ENCODE data around the gene TEDC2.

The TEDC2 gene

DNA sequence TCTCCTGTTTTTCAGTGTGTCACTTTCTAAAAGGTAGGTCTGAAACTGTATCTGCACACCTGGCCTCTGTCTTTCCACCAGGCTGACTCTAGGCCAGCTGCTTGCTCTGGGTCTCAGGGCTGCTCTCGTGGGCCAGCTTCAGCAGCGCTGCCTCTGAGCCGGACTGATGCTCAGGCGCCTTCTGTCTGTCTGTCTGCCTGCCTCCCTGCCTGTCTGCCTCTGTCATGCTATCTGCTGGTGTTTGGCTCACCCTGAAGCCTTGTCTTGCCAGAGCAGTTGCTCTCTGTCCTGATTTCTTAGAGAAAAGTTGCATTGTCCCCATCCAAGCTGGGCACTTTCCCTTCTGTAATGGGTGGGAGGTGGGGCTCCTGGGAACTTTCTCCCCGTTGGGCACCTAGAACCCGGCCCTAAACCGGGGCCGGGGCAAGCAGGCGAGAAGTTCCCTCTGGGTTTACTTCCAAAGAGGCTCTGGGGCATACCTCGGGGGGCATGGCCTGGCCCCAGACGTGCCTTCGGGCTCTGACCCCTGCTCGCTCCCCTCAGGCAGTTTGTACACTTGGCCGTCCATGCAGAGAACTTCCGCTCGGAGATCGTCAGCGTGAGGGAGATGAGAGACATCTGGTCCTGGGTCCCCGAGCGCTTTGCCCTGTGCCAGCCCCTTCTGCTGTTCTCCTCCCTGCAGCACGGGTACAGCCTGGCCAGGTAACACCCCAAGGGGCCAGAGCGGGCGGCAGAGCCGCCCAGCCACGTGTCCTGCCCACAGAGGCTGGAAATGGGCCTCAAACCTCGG is 38.0 kb downstream of the TEDC2 start:
- no peak for FAIRE-seq

DNA sequence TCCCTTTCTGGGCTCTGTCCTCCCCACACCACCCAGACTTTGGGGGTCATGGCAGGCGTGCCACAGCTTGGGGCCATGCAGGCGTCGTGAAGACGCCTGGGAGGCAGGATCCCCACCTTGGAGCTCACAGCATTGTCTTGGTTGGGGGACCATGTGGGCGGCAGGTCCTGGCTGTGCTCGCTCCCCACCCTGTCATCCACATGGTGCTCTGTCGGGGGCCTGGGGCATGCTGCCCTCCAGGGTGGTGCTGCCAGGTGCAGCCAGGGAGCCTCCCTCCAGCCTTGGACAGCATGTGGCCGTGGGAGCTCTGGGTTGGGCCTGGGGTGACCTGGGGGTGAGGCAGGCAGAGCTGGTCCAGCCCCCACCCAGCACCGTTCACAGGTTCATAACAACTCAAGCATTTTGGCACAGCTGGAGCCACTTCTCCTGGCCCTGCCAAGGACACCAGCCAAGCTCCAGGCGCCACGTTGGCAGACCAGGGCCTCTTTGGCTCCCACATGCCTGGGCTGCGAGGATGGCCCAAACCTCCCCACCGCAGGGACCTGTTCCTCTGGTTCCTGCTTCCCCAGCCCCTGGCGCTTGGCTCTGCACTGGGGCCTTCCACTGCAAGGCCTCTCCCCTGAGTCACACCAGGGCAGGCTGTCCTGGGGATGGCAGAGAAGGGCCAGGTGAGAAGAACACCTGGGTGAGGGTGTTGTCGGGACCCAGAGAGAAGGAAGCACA is 38.8 kb downstream of the TEDC2 start:
- FAIRE-seq = no peak

DNA sequence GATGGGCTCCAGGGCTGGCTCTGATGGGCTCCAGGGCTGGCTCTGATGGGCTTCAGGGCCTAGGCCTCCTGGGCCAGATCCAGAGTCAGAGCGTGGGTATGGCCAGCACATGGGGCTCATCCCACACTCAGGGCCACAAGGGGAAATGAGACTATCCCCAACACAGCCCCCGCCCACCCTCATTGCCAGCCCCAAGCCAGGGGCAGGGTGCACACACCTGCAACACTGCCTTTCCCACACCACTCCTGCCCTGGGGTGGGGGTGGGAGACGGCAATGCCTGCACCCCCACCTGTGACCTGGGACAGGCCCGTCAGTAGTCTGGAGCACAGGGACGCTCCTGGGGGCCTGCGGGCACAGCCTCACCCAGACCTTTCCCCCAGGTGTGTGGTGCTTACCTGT is 39.5 kb downstream of the TEDC2 start:
- no peak for FAIRE-seq

DNA sequence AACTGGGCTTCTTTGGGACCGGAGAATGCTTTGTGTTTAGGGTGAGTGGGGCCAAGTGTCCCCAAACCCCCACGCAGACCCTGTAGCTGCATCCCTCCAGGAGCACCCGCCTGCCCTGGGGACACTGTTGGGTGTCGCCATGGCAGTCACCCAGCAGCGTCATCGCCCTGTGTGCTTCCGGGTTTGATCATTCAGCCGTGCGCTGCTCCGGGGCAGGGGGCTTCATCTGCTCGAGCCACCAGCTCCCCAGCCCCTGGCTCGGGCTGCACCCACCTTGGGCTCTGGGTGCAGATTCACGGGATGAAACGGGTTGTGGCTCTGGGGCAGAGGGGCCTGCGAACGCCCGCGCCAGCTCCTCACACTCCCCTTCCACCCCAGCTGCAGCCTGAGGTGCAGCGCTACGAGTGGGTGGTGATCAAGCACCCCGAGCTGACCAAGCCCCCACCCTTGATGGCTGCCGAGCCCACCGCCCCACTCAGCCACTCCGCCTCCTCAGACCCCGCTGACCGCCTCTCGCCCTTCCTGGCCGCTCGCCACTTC is 40.1 kb downstream of the TEDC2 start:
- no peak for FAIRE-seq

DNA sequence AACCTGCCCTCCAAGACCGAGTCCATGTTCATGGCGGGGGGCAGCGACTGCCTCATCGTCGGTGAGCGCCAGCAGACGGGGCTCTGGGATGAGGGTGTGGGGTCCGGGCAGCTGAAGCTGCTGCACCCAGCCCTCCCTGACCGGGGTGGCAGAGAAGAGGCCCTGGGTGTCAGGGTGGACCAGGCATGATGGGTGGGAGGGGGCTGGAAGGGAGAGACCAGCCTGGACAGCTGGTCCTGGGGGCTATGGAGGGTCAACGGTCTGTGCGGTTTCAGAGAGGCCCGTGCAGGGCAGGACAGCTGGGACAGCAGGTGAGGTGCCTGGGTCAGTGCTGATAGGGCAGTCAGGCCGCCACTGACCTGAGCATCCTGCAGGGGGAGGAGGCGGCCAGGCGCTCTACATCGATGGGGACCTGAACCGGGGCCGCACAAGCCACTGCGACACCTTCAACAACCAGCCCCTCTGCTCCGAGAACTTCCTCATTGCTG is 40.6 kb downstream of the TEDC2 start:
- no peak for FAIRE-seq

DNA sequence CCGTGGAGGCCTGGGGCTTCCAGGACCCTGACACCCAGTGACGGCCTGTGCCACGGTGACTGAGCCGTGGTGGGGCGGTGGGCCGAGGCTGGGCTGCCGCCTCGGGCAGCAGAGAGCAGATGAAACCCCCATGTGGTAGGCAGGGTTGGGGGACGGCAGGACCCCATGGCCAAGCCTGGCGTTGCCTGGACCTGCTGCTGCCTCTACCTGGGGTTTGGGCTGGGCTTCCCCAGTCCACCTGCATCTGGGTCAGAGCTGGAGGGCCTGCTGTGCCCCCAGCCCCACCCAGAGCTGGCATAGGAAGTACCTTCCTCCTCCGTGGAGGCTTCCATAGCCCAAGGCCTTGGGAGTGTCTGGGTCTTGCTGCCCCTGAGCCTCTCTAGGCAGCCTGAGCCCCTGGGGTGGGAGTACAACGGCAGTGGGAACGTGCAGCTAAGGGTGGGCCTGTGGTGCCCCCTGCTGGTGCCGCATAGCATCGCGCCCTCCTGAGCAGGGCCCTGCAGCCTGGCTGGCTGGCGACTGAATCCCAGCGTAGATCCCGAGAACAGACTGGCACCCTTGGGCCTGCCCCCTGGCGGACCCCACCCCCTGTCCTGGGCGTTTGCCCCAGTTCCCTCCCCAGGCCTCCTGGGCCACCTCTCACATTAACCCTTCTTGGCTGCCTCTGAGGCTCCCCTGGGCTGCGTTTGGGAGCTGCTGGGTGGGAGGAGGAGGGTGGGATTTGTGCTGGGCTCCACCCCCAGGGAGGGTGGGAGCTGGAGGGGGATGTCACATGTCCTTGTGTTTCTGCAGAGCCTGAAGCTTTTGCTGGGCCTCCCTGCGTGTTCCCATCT is 41.2 kb downstream of the TEDC2 start:
- FAIRE-seq = no peak

DNA sequence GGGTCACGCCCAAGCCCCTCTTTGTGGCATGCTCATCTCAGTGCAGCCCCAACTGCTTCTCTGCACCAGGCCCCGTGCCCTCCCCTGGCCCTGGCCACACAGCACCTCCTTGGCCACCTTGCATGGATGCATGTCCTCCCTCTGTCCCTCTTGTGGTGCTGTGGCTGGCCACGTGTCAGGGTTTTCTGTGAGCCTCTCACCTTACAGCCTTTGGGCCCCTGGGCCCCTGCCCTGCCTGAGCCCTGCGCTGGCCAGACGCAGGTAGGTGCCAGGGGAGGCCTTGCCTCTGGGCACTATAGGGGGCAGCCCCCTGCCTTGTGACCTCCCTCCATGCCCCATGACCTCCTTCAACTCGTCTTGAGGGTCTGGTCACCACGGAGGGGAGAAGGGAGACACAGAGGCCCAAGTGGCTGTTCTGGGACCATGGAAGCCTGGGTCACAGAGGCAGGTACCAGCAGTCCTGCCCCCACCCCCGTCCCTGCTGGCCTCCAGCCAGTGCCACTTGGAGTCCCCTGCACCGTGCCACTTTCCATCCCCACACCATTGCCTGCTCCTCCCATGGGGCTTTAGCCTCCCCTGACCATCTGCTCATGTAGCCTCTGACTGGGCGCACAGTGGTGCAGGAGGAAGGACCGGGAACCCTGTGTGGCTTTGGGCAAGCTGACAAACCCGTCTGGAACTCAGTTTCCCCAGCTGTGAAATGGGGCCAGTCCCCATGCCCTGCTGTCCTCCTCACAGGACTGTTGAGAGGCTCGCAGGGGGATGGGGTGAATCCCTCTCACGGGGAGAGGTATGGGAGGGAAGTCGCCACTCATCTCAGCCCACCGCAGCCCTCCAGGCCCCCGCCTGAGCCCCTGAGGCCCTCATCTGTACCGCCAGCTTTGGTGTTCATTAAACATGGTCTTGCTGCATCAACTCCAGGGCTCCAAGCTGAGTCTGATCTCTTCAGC is 42.3 kb downstream of the TEDC2 start:
- no peak for FAIRE-seq

DNA sequence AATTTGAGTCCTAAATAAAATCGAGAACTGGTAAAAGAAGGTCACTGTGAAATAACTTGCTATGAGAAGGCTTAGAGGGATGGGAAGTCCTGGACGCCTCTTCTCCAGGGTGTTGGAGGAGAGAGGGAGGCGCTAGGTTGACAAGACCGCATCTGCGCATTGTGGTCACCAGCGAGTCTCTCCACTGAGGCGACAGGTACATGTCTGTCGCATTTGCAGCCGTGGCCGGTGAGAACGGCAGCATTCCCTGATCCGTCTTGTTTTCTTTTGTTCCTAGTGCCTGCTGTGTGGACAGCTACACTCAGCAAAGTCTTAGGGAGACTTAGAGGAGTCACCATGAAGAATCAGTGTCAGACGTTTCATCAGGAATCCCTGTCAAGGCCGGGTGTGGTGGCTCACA is 45.8 kb downstream of the TEDC2 start:
- FAIRE-seq = no peak

DNA sequence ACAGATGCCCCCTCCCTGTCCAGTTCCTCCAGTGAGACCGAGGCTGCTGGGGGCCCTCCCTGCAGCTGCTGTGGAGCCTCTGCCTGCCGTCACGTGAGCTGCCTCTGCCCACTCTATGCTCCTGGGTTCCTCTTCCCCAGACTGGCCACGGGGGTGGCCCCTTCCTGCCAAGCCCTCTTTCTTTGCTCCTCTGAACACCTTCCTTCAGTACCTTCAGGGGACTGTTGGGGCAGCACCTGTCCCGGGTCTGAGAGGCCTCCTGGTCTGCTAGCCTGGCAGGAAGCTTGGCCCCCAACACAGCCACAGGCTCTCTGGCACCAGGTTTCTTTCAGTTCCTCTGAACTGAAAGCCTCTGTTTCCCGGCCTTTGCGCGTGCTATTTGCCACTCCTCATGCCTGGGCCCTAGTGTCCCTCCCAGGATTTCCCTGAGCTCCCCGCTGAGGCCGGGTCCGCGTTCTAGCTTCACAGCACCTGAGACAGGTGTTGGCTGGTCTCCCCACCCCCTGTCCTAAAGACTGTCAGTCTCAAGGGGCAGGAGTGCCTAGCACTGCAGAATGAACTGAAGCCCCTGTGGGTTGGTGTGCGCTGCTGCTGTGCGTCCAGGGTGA is 47.2 kb downstream of the TEDC2 start:
- FAIRE-seq = no peak

DNA sequence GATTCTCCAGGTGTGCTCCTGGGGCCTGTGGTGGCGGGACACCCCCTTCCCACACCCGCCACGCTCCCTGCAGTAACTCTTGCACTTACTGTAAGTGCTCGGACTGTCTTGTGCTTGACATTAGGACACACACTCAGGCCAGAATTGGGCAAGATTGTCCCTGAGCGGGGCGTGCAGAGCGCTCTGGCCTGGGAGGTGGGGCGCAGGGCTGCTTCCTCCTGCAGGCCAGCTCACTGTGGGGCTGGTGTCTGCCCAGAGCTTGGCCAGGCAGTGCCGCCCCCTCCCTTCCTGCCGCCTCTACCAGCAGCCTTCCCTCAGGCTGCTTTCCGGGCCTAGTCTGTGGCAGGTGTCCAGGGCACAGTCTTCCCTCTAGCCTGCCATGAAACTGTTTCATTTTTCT is 47.8 kb downstream of the TEDC2 start:
- FAIRE-seq = no peak

DNA sequence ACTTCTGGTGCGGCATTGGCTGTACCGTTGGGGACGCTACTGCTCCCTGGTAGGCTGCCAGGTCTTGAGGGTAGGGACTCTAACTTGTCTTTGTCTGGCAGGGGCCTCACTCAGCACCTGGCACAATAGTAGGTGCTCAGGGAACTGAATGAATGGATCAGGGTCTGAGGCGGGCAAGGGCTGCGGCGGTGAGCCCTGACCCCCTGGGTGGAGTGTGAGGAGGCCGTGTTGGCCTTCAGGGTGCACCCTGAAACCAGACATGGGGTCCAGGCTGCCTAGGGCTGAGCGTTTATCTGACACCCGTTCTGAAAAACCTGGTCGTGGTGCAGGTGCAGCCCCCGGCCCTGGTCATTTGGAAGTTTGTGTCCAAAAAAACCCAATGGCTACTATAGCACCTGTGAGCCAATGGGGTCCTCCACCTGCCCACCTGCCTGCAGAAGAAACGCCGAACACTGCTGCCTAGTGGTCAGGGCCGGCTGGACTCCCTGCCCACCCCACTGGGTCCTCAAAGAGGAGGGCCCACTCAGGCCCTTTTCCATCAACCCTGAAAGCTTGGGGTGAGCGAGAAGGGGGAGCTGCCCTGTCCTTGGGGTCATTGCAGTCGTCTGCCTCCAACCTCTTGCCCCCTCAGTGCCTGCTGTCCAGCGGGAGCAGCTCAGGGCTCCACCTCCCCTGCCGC is 49.0 kb downstream of the TEDC2 start:
- FAIRE-seq = no peak

DNA sequence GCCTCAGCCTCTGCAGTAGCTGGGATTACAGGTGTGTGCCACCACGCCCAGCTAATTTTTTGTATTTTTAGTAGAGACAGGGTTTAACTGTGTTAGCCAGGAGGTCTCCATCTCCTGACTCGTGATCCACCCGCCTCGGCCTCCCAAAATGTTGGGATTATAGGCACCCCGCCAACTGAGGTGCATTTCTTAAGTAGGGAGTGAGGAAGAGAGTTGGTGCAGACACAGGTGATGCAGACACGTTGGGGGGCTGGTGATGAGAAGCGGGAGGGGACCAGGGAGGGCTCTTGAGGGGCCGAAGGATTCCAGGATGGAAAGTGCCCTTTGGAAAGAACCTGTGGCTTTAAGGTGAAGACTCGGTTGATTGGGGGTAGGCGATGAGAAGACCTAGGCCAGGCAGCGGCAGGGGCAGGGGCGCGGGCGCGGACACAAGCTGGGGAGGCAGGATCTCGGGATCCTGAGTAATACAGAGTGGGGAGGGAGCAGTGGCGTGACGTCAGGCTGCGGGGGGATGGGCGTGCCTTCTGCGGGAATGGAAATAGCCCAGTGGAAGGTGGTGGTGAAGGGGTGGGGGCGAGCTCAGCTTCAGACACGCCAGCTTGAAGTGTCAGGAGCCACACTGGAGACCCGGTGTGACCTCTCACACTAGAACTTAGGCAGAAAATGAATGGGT is 51.4 kb downstream of the TEDC2 start:
- FAIRE-seq = no peak

DNA sequence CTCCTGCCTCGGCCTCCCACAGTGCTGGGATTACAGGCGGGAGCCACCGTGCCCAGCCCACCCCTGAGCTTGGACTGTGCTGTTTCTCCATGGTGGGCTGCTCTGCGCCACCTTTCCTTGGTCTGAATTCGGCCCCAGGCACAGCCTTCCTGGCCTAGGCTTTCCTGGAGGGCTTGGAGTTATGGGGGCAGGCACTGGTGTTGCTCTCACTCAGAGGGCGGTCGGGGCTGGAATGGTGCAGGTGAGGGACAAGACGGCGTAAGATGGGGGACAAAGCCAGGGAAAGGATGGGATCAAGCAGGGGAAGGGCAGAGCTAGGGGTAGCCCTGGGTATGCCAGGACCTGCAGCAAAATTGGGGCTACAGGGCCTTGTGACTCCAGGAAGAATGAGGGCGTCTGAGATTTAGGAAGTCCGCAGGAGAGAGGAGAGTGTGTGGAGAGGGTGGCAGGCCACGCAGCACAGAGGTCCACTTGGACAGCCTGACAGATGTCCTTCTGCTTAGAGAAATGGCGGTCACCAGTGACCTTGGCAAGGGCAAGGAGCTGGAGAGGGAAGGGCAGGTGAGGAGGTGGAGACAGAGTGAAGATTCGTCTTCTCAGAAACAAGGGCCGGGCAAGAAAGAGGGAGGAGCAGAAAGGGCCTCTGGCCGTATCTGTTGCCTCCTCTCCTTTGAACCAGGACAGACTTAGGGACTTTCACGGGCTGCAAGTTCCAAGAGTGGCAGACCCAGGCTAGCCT is 52.3 kb downstream of the TEDC2 start:
- FAIRE-seq = no peak

DNA sequence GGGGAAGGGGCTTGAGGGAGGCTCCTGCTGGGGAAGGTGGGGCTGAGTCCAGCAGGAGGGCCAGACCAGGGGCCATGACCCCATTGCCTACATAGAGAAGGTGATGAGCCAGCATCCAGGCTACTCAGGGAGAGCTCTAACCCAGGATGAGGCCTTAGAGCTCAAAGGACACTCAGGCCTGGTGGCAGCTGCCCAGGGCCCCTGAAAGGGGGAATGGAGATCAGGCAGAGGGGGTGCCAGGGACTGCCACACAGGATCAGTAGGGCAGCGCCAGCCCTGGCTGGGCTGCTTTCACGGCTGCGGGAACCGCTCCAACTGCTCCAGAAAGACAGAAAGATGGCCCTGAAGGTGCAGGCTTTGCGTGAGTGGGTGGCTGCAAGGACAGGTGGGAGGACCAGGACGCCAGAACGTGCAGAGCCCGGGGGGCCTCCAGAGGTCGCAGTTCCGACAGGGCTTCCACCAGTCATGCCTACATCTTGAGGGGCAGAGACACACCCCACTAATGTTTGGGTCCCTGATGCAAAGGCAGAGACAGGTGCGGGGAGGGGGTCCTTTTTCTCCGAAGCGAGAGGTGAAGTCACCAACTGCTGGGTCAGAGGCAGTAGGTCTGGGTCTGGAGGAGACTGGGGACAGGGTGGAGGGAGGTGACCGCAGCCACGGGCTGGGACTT is 53.0 kb downstream of the TEDC2 start:
- FAIRE-seq = no peak

DNA sequence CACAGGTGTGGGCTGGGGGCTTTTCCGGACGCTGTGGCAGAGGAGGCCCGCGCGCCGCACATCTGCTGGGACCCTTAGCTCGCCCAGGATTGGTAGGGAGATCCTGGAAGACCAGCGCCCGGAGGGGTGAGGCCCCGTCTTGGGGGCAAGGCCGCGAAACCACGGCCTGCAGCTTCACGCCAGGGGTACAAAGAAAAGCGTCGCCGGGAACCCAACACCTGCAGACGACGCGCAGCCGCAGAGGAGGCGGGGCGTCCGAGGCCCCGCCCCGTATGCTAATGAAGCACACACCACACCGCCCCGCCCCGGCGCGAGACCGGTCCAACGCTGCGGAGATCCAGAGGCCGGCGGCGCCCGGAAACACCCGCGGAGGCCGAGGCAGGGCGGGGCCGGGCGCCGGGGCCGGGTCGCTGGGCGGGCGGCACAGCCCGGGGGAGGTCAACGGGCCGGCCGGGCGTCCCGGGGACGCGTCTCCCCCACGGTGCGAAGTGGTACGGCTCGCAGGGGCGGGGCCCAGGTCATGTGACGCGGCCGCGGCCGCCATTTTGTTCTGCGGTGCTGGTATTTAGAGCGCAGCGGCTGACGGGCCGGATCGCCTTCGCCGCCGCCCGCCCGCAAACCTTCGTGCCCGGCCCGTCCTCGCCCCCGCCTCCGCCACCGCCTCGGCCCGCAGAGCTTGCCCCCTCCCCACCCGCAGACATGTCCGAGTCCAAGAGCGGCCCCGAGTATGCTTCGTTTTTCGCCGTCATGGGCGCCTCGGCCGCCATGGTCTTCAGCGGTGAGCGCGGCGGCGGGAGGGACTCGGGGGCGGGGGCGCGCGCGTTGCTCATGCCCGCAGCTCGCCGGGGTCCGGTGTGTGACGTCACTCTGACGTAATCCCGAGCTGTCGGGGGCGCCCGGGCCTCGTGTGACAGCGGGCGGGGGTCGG is 53.8 kb downstream of the TEDC2 start, which contains the start of gene ATP6V0C:
TSS of gene ATP6V0C (plus strand) at position 548 of the 928 bp plus-strand sequence. CDS start at position 700, 152 bp downstream.
- no peak for FAIRE-seq
